HG03039 (cell line): Measurements from ENCODE around the gene HES5.

ENCODE experiments used
- ATAC-seq: cut with Tn5 transposase; IDR thresholded peaks from one replicate; pipeline ENCODE4 v1.9.1; 2021; ENCODE audit warnings: mild to moderate bottlenecking, moderate library complexity; ENCODE audit not compliant: unreplicated experiment

Gene HES5

DNA sequence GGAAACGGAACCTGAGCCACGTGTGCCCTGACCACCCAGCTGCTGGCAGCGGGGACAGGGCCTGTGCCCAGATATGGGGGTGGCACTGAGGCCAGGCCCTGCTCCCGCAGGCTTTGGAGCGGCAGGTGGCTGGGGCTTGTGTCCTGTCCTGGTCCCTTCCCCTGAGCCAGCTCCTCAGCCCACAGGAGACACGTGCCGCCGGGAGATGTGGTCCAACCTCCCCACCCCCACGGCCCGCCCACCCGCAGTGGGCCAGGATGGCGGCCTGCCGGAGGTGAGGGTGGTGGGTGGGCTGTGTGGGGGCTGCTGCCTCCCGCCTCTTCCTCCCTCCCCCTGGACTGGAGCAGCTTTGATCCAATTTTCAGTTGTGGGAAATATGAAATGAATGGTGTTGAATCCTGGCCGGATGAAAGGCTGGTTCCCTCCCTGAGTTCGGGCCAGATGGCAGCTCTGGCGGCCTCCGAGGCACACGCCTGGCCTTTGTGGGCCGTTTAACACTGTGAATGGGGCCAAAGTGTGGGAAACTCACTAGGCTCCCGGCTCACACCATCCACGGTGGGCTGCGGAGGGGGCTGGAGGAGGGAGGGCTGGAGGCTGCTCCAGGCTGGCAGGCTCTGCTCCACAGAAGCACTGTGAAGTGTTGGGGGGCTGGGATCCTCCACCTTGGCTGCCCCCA, 2.6 kb upstream of the HES5 start:
- no peak for ATAC-seq

DNA sequence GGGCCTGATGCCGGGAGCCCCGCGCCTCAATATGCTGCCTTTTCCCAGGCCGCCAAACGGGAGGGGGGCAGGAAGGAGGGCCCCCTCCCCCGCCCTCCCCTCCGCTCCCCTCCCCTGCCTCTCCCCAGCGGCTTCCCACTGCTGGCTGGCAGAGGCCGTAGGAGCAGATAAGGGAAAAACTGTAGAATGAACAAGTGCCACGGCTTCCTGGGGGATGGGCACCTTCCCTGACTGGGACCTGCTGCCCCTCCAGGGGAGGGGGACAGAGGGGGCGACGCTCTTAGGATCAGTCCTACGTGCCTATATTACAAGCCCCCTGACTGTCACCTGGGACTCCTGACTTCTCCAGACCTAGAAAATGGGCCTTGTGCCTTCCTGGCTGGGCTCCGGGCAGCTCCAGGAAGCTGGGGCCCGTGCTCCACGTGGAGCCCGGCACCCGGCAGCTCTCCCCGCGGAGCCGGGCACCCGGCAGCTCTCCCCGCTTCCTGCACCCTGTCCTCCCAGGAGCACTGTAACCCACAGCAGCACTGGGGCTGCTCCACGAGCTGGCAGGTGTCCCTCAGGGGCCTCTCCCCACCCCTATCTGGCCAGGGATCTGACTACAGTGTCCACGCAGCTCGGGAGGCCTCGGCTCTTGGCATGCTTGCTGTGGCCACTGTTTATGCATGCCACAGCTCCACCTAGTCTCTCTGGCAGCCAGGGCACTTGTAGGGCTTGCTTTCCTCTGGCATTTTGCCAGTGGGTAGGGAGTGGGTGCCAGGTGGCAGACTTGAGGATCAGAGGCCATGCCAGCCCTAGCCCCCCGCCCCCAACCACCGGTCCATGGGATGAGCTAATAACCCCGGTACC, 674 bp upstream of the HES5 start:
- ATAC-seq: no peak

DNA sequence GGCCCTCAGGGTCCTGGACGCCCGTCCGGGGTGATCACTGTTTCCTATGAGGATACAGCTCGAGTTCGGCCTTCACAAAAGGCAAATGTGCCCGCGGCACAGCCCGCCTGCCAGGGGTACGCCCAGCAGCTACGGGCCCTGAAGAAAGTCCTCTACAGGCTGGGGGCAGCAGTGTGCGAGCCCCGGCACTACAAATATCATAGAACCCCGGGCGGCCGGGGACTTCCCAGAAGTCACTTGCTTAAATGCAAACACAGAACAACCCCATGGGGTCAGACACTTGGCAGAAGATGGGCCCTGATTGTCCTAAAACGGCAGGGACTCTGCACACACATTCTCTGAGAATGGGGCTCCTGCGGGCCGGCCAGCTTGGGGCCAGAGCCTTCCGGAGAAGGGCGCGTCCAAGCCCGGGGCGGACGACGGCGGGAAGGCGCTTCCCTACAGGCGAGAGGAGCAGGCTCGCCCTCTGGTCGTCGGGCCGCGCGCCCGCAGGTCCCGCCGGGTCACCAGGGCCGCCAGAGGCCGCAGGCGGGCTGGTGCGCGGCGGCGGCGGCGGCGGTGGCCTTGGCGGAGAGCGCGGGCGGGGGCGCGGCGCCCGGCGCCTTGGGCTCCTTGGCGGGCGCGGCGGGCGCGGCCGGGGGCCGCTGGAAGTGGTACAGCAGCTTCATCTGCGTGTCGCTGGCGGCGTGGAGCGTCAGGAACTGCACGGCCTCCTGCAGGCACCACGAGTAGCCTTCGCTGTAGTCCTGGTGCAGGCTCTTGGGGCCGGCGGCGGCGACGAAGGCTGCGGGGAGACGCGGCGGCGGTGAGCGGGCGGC, 888 bp downstream of the HES5 start:
- ATAC-seq: no peak

DNA sequence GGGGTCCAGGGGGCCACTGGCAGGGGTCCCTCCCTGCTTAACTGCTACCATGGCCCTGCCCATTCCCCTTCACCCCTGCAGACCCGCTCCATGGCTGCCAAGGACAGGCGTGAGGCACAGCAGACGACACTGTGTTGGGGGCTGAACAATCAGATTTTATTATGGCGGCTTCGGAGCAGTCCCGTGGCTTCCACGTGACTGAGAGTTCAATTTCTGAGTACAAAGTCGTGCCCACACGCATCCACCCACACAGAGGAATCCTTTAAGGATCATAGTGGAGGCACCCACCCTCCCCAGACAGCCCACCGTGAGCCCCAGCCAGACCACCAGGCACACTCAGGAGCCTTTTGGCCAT, 1.5 kb downstream of the HES5 start:
- ATAC-seq: no peak

DNA sequence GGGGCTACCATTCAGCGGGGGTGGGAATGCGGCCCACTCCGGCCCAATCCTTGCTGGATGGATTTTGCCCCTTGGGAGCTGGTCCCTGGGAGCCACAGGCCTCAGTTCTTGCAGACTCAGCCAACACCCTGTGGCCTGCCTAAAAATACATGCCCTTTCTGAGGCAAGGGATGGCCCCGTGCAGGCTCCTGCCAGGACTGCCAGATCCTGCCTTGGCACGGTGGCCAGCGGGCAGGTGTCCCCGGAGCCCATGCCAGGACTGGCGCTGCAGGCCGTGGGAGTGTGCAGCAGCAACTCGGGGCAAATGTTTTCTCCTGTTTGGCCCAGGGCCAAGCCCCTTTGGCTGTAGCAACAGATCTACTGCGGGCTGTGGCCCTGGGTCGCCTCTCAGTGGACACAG, 2.0 kb downstream of the HES5 start:
- no peak for ATAC-seq

DNA sequence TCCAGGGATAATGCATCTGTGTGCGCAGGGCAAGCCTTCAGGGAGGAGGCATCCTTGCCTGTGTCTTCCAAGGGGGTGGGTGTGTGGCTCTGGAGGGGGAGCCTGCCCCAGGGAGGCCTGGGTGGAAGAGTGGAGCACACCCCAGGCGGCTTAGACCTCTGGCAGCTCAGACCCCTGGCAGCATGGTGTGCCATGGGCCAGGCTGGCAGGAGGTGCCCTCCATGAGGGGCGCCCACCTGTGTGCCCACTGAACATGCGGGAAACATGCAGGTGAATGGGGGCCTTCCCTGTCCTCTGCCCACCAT, 2.6 kb downstream of the HES5 start:
- no peak for ATAC-seq

DNA sequence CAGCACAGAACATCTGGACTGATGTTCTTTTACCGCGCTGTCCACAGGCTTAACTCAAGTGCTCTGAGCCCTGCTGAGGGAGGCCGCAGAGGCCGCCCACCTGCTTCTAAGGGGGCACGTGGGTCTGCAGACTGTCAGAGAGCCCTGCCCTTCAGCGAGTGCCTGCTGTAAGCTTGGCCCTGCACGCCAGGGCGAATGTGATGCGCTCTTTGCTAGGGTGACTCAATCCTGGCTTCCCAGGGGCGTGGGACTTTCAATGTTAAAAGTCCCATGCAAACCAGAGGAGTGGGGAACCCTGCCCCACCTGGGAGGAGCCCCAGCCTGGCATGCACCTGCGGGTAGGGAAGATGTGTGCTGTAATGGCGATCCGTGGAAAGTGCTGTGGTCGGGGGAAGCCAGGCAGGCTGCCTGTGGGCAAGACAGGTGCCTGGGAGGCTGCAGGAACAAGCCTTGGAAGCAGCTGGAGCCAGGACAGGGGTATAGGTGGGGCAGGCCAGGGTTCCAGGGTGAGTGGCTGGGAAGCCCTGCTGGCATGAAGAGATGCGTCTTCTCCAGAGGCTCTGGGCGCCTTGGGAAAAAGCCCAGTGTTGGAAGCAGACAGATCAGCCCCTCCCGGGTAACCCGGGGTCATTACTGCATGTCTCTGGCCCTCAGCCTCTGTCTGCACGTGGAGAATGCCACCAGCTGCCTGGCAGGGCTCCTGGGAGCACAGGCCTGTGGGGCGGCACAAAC, 3.1 kb downstream of the HES5 start:
- peak; percentile 20 for ATAC-seq

DNA sequence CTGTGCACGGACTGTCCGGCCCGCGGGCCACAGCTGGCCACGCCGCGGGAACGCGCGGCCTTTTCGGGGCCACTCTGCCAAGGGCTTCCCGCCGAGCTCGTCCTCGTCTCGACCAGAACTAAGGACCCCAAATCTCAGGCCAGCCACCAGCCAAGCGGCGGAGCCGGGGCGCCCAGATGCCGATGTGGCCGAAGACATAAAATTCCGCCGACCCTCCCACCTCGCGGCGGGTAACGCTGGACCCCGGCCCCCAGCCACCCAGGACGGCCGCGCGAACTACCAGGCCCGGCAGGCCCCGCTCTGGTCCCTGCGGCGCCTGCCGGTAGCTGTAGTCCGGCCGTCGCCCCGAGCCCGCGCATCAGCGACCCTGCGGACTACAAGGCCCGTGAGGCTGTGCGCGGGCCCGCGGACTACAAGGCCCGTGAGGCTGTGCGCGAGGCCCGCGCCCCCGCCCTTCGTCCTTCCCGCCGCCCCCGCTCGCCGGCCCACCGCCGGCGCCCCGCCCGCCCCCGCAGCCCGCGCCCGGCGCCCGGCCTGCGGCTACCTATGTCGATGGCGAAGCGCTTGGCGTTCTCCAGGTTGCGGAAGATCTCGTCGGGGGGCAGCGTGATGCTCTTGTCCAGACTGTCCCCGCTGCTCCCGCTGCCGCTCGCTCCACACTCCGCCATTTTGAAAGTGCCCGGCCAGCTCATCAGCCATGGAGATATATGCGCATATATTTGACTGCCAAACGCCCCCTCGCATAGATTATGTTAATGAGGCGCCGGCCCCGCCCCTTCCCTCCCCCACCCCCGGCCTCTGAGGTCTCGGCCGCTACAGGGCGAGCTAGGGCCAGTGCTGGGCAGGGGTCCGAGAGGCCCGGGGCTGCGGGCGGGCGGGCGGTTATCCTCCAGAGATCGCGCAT, 3.9 kb downstream of the HES5 start, which contains the start of gene PANK4:
Gene PANK4 (minus strand): TSS at position 677 of the 904 bp plus-strand sequence. CDS start 9 bp downstream, at position 668.
- ATAC-seq: peak; percentile 74

DNA sequence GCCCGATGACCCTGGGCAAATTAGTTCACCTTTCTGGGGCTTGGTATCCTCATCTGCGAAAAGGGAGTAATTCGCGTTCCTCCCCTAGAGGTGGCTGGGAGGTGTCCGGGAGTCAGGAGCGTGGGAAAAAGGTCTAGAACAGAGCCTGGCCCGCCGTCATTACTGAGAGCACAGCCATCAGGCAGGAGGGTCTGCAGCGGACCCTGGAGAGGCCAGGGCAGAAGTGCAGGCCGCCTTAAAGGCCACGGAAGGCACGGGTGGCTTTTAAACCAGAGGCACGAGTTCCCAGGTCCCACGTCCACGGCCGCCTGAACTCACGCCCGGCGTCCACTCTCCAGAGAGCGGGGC, 4.5 kb downstream of the HES5 start:
- no peak for ATAC-seq

DNA sequence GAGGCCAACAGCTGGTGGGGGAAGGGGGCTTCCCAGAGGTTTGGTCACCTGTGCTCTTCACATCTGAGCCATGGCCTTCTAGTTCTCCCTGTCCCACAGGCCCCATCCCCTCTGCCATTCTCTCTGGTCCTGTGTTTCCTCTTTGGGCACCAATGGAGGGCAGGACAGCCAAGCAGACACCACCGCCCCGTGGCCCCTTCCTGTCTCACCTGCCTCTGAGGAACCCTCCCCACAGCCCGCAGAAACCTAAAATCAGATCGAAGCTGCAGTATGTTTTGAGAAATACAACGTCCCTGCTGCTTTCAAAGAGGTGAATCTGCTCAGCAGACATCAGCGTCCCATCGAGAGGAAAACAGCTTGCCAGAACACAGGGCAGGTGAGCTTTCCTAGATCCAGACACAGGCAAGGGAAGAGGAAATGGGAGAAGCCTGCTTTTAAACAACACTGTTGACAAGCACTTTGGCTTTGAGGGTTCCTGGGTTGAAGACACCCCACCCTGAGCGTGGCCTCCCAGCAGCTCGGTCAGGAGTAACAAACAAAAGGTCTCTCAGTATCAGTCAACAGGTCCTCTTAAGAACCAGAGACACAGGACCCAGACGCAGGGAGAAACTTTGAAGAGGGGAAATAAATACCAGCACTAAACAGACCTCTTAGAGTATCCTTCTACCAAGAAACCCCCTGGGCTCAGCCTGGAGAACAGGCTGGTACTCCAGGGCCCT, 6.0 kb downstream of the HES5 start:
- ATAC-seq: no peak

DNA sequence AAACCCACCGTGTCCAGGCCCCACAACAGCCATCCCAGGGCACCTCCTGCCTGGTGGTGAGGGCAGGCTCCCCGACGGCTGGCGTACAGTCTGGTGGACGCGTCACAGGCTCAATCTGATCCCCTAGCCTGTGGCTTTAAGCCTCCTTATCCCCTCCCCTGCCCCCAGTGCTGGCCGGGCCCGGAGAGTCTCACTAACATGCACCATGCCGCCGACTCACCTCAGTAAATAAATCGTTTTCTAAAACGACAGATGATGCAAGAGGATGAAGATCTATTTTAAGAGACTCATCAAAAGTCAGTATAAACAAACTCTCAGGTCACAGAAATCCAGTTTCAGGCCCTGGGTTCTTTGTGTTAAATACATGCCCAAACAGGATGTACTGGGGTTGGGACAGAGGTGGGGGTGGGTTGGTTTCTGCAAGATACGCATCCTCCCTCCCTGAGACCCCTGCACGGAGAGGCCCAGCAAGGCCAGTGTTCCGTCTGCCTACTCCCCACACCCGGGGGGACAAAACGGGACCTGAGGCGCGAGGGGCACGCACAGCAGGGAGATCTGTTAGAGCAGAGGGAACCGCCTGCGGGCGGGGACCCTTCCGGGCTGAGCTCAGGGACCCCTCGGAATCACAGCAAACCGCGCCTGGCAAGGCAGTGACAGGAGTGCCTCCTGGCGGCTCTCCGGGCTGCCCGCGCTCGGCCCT, 6.7 kb downstream of the HES5 start:
- no peak for ATAC-seq

DNA sequence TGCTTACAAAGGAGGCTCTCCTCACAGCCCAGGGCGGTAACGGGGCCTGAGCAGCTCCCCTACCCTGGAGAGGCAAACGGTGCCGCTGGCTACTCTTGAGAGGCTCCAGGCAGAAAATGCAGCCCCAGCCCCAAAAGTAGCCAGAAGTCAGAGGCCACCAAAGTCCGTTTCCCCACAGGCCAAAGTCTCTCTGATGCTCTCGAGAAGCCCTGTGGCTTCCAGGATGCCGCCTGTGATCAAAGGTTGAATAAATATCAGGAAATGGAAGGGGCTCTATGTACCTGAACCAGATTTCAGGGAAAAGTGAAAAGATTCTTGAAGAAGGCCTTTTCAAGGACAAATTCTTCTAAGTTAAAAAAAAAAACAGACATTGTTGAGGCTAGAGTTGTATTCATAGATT, 7.8 kb downstream of the HES5 start:
- ATAC-seq: no peak

DNA sequence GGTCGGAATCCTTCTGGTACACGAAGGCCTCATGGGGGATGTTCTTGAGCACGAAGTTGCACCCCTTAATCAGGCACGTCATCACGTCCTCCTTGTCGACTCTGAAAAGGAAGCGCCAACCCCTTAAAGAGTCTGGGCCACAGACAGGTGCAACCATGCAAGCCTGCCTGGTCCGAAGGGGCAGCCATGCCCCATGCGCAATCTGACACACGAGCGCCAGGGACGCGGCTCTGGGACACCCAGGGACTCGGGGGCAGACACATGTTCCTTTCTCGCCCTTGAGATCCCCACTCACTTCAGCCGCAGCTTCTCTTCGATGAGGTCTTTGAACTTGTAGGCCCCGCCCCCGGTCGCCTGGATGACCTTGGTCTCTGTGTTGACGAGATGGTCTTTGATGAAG, 9.3 kb downstream of the HES5 start:
- no peak for ATAC-seq

DNA sequence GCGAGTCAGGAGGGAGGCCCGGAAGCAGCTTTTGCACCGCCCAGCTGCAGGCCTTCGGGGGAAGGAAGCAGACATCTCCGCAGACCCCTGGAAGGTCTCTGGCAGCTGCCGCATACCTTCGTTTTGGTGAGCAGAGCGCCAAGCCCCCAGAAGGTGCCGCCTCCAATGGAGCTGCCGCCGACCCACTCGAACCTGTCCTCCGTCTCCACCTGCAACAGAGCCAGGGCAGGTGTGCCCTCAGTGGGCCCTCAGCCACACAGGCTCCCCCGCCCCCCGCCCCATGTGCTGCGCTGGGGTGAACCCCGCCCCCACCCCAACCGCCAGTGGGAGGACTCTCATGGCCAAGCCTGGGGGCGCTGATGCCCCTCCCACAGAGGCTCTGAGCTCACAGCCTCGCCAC, 9.9 kb downstream of the HES5 start:
- no peak for ATAC-seq

DNA sequence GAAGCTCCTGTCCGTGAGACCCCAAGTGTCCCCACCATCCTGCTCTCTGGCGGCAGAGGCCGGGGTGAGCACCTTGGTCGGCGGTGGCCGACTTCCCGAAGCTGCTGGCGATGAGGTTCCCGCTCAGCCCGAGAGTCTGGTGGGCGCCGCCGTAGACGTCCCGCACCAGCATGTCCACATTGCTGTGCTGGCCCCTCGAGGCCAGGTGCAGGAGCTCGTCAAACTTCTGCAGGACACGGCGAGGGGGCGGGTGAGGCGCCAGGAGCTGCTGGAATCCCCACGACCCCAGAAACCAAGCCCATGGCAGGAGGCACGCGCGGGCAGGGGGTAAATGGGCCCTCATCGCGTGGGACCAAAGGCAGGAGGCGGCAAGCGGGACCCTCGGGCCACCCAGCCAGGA, 10.3 kb downstream of the HES5 start:
- ATAC-seq: no peak

DNA sequence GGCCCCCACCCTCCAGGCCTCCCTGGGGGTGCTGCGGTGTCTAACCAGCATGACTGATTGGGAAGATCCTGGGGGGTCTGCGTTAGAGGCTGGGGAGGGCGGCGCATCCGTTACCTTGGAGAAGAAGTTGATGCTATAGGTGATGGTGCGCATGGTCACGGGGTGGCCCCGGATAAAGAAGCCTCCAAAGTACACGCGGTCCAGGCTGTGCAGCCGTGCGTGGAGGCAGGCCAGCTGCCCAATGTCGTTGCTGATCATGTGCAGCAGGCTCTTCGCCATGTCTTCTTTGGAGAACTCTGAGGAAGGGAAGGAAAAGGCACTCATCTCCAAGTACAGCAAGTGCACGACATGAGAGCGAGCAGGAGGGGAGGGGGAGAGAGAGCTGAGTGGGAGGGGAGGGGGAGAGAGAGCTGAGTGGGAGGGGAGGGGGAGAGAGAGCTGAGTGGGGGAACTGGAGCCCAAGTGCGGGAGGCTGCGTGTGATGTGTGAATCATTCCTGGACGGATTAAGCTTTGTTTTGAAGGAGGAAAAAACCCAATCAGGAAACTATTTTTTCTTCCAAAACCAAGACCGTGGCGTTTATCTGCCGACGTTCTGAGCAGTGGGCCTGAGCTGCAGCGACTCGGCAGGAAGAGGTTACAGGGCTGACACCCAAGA, 10.9 kb downstream of the HES5 start:
- no peak for ATAC-seq

DNA sequence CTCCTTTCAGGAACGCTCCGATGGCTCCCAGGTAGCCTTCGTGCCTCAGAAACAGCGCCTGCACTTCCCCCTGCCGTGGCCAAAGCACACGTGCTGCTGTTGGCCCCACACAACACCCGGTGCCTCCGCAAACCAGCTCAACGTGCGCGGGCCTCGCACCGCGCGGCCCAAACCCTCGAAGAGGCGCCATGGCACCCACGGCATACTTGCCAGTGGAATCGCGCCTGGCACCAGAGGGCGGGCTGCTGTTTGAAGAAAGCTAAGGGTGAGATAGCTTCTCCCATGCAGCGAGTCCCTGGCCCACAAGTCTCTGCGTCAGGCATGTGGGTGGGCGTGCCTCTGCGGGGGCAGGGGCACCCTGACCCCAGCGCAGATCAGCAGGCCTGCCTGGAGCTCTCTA, 11.5 kb downstream of the HES5 start:
- ATAC-seq: no peak

DNA sequence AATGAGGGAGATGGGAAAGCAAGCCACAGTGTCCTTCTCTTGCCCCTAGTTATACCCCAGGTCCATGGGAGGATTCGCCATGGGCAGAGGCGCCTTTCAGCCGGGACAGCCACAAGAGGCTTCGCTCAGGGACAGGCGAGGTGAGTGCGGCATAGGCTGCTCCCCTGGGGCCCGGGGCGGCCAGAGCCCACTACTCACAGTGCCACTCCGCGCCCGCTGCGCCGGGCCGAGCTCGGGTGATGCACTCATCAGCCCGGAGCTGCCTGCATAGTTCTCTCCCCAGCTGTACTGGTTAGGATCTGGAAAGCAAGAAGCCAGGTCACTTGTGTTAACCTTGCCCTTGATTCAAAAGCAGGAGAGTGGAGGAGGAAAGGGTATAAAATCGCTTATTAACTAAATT, 12.1 kb downstream of the HES5 start:
- ATAC-seq: no peak

DNA sequence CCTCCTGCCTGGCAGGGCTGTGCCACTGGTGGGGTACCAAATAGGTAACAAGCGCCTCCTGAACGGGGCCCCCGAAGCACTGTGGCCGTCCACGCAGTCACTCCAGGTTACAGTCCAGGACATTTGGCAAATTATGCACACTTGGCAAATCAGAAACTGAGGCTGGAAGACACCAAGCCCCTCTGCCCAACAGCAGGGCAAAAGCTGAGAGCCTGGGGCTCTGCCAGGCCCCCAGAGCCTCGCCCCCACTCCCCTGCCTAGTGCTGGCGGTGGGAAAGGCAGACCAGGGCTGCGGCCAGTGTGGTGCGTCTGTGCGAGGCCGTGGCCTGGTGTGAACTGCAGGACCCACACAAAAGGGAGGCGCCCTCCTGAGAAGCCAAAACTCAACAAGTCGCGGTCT, 13.1 kb downstream of the HES5 start:
- ATAC-seq: no peak
